OCI-LY7 (cell line): ENCODE data around the gene VPS8.

Source experiments
- CTCF ChIP-seq: fragments of 200-600 bp; sonication (generic); conservative IDR thresholded peaks from 2 replicates; pipeline ENCODE4 v1.5.1; 2014; ENCODE audit warnings: mild to moderate bottlenecking, antibody characterized with exemption, low read length, moderate library complexity, mixed read lengths
- EZH2phosphoT487 ChIP-seq: fragments of 200-600 bp; sonication (generic); IDR thresholded peaks from 2 replicates; pipeline ENCODE4 v1.6.1; 2018; ENCODE audit warnings: low read depth, borderline replicate concordance, mild to moderate bottlenecking, mixed run types, antibody characterized with exemption, low read length, moderate library complexity, mixed read lengths

GRCh38 chr3:184807549-184807948, 4.4 kb upstream of the VPS8 start:
- TF ChIP-seq CTCF (no peak), EZH2phosphoT487 (no peak)
